ENCODE data around the gene WDR26.
"Not testable (repeated sequence)": the region's sequence is repeated elsewhere in the genome, so short reads cannot be mapped to it uniquely, and the experiment has no call there.

Gene WDR26

DNA sequence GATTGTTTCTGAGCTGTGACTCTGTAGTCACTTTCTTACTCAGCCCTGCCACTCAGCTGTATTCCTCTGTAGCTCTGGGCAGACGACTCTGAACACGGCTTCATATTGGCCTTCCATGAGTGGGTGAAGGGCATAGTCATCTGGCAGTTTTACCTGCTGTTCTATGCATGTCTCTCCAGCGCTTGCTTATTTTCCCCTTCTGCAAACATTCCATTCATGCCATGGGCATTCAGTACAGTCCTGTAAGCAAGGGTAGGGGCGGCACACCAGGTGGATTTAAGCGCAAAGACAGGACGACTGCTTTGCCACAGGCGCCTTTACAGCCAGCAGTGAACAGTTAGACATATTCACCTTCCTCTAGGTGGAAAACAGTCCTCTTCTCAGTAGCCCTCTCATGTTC, 4.4 kb upstream of the WDR26 start:
- intact Hi-C loops (cut with DNase I): loop anchor here (10.0 kb wide), 1 partner anchor 84 kb away; the partner anchor contains the start of gene CNIH4
- no peak for DNase-seq

DNA sequence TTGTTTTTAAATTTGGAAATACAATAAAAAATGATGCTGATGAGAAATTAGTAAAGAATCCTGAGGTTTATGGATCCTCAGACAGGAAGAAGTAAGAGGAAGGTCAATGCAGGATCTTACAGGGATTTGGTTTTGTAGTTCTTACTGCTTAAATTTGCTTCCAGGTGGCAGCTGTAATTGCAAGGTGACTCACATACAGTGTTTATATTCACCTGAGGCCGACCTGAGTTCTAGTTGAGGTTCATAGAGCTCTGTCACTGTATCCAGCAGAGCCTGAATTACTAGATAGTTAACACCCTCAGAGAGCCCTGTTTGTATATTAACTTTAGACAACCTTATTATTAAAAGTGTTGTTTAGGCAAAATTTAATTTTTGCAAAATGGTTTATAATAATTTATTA, 1.4 kb upstream of the WDR26 start:
- intact Hi-C loops (cut with DNase I): loop anchor here (10.0 kb wide), 1 partner anchor 81 kb away; the partner anchor contains the start of gene CNIH4
- no peak for DNase-seq

DNA sequence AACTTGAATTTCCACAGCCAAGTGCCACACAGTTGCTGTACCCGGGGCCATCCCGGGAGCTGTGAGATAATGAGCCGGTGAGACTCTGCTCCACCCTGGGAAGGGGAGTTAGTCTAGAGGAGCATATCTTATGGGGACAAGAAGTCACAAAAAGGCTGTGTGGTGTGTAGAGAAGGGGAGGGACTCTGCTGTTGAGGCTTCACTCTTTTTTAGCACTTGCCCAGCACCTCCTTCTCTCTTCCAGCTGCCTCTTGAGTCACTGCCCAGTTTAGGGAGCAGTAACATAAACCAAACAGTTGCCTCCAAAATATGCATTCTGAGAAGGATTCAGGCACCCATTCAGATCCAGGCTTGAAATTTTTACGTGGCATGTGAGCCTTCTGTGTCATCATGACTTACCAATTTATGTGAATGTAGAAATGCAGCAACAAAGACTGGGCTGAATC, 744 bp upstream of the WDR26 start:
- DNase-seq: peak in 3 of 42 donors; percentile 18 to 29 (median 21)
- intact Hi-C loops (cut with DNase I): loop anchor here (10.0 kb wide), 1 partner anchor 81 kb away; the partner anchor contains the start of gene CNIH4

DNA sequence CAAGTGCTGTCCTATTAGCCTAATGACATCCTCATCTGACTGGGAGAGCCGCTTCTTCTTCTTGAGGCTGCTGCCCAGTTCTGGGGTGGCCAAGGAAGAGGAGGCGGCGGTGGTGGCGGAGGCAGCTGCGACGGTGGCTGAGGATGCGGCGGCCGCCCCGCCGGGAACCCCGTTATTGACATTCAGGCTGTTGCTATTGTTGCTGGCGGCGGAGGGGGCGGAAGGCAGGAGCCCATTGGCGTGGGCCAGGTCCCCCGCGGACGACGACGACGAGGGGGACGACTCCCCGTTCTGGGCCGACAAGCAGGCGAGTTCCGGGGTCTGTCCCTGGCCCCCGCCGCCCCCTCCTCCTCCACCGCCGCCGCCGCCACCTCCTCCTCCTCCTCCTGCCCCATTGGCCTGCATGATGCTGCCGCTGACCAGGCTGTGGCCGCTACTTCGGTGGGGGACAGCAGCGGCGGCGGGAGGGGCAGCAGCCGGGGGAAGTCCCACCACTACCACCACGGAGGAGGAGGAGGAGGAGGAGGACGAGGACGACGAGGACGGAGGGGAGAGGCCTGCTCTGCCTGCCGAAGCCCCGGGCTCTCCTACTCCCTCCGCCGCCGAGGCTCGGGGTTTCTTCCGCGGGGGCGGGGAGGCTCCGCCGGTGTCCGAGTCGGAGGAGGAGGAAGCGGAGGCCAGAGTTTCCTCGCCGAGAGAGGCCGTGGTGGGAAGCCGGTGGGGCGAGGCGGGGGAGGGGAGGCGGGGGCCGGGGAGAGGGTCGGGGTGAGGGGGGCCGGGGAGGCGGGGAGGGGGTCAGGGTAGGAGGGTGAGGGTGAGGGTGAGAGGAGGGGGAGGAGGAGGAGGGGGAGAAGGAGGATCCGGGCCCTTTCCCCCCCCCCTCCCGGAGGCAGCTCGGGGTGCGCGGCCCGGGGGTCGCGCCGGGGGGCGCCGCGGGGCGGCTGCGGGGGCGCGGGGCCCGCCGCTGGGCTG, 610 bp downstream of the WDR26 start:
- peak in 40 of 42 donors; percentile 3 to 78 (median 49) for DNase-seq
- intact Hi-C loops (cut with DNase I): loop anchor here (10.0 kb wide), 1 partner anchor 79 kb away; the partner anchor contains the start of gene CNIH4

DNA sequence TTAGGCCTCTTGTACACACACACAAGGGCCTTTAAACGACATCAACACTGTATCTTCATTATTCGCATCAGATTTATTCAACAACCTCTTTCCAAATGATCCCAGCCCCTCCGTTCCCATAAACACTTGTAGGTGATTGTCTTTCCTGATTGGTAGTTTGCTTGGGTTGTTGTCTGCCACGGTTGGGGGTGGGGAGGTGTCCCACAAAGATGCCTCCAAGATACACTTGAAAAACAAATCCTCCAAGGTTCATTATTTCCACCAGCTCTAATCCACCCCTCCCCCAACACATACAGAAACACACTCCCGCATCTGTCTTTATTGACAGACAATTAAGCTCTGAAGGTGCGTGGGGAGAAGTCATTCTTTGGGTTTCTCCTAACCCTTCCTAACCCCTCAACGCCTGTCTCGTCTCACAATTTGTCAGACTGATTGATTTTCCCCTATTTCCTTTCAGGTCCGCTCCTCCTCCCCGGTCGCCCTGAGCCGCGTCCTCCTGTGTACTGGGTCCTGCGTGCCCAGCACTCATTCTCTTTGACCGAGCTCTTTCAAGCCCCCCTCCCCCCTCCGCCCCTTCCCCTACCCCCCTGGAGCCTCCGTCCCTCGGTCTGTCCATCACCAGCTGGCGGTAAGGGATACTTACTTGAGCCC, 1.4 kb downstream of the WDR26 start:
- intact Hi-C loops (cut with DNase I): loop anchor here (10.0 kb wide), 1 partner anchor 78 kb away; the partner anchor contains the start of gene CNIH4
- DNase-seq: peak in 14 of 42 donors; percentile 18 to 57 (median 30)

DNA sequence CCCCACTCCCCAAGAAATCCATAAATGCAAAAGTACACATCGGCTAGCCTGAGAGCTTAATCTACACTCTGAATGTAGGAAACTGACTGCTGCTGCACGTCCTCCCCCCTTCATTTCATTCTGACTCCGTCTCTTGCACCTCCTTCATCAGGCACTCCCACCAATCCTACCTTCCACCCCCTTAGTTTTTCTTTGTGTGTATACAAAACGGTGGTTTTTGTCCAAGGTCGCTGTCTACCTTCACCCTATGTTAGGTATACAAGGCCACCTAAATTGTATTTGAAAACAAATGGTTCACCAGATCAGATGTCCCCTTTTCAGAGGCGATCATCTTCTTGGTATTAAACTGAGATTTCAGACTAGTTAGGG, 1.9 kb downstream of the WDR26 start:
- DNase-seq: peak in 10 of 42 donors; percentile 19 to 55 (median 26)
- intact Hi-C loops (cut with DNase I): loop anchor here (10.0 kb wide), 1 partner anchor 78 kb away; the partner anchor contains the start of gene CNIH4

DNA sequence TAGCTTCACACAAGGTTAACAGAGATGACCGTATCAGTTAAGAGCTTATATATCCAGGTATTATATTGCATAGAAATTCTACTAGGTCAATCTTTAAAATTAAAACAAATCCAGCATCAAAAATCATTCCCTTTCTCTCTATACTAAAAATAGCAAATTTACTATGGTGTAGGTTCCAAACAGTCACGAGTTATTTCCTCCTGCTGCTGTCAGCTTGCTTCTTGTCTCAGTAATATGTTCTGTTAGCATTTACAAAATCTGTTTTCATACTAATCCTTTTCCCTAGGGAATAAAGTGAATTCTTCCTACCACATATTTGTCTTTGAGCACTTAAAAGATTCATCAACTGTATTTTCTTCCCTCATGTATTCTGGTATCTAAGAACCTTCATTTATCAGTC, 2.5 kb downstream of the WDR26 start:
- intact Hi-C loops (cut with DNase I): loop anchor here (10.0 kb wide), 1 partner anchor 77 kb away; the partner anchor contains the start of gene CNIH4
- DNase-seq: peak in 1 of 42 donors; percentile 5

DNA sequence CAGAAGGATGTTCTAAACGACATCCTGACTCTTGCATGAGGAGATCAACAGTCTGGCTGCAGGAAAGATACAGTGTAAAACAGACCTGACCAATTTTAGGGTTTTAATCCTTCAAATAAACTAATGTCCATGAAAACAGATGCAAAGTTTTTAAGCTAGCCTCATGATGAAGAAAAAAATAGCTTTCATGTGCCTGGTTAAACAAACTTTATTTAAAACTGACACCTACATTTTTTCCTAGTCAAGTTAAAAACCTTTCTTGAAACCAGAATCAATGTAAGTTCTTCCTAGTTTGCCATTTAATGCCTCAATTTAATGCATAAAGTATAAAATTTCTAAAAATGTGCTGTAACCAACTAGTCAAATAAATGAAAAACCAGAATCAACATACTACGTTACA, 2.9 kb downstream of the WDR26 start:
- intact Hi-C loops (cut with DNase I): loop anchor here (10.0 kb wide), 1 partner anchor 77 kb away; the partner anchor contains the start of gene CNIH4
- DNase-seq: no peak

DNA sequence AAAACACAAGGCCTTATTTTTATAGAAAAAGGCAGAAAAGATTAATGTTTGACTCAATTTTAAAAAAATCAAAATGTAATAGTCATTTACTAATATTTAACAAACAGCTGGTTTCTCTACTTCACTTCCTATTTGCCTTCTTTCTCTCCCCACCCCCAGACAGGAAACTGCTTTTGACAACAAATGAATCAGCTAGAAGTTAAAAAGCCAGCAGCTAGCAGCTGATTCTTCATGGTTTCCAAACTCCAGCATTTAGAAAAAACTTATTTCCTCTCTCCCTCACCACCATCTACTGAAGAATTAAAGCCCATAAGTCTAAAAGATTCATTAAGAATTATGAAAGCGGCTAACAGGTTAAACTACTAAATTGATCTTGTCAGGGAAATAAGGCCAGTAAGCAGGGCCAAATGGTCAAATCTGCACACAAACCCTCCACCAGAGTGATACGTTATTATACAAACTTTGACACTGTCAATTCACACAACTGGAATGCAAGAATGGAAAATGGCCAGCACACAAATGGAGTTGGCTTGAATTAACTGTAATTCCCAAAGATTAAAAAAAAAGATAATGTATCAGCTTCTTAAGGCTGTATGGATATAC, 4.0 kb downstream of the WDR26 start:
- intact Hi-C loops (cut with DNase I): loop anchor here (10.0 kb wide), 1 partner anchor 76 kb away; the partner anchor contains the start of gene CNIH4
- DNase-seq: peak in 1 of 42 donors; percentile 22

DNA sequence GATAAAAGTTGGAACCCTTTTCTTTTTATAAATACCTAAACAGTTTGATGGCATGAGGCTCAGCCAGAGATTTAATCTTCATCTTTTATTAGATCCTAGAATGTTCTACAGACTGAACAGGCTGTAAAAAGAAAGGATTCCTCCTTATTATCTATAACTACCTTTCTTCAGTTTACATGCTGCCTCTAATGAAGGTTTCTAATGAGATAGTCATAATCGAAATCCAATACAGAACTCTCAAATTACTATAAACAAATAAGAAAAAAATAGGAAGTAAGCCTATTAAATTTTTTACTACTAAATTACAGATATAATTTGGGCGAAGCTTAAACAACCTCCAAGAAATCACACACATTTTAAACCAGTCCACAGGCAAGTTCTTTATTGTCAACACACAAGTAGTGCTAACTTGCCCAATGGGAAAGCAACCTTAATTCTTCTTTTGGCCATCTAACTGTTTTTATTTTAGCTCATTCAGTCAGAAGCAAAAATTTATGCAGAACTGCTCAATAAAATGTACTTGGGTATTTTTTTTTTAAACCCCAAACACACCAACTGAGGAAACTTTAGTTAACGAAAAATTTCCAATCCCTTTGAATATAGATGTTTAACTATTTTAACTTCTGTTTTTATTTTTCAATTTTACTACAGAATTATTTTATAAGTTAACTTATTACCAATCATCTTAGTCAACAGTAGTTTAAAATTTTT, 4.8 kb downstream of the WDR26 start:
- DNase-seq: no peak
- intact Hi-C loops (cut with DNase I): loop anchor here (10.0 kb wide), 1 partner anchor 75 kb away; the partner anchor contains the start of gene CNIH4

DNA sequence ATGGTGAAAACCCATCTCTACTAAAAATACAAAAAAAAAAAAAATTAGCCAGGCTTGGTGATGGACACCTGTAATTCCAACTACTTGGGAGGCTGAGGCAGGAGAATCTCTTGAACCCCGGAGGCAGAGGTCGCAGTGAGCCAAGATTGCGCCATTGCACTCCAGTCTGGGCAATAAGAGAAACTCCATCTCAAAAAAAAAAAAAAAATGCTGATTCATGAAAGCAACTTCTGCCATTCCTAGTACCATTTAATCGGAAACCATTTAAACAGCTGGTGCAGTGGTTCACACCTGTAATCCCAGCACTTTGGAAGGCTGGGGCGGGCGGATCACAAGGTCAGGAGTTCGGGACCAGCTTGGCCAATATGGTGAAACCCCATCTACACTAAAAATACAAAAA, 5.9 kb downstream of the WDR26 start:
- intact Hi-C loops (cut with DNase I); DNase-seq: not testable (repeated sequence)

DNA sequence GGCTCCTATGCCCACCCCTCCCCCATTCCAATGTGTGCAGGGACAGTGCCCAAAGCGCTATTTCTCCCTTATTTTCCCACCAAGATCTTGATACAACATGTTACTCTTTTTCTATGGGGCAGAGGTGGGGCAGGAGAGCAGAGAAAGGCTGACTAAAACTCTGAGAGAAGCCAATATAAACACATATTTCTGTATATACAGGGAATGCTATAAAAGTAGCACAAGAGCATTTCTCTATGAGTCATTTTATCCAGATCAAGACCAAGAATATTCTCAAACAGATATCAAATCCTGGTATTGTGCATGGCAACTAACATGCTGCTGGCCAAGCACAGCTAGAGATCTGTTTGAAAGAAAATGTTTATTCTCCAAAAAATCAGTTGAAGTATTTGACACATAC, 7.3 kb downstream of the WDR26 start:
- intact Hi-C loops (cut with DNase I): no loop called here
- no peak for DNase-seq

DNA sequence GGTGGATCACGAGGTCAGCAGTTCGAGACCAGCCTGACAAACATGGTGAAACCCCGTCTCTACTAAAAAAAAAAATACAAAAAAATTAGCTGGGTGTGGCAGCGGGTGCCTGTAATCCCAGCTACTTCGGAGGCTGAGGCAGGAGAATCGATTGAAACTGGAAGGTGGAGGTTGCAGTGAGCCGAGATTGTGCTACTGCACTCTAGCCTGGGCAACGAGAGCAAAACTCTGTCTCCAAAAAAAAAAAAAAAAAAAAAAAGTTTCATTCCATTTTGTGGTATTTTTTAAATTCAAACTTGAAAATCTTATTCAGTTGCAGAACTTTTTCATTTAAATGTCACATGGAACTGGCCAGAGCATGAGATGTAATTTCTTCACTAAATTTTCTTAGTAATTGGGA, 7.7 kb downstream of the WDR26 start:
- intact Hi-C loops (cut with DNase I); DNase-seq: not testable (repeated sequence)

DNA sequence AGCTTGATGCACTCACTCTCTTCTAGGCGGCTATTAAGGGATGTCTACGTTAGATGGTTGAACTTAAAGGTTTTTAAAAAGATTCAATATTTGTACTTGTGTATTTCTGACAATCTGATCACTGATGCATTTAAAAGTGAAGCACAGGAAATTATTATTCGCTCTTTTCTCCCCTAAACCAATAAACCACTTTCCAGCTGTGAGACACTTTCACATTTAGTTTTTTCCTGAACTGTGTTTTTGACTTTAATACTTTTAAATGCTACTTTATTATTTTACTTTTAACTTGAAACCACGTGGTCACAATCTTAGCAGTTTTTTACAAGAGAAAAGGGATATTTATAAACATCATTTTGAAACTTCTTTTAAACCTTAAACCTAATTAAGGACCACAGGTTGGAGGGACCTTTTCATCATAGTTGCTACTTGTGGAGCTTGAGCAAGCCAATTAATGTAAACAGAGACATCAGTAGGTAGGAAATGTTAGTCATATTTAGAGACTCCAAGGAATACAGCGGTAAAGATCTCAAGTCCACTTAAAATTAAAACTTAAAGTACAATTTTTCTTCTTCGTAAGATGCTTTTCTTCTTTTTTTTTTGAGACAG, 9.2 kb downstream of the WDR26 start:
- intact Hi-C loops (cut with DNase I): no loop called here
- no peak for DNase-seq

DNA sequence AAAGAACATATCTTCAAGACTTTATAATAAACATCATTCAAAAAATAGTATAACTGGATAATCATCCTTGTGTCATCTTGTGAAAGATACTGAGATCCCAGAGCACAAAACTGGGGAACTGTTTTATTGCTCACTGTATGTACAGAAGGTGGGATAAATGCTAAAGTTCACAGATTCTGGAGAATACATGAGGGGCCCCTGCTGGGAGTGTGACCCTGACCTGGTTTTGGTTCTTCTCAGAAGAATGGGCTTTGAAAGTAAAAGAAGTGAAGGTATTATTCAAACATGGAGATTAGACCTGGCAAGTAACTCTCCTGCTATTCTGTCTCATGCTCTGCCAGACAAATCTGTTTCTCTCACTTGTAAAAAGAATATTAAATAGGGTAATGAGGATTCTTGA, 14.5 kb downstream of the WDR26 start:
- intact Hi-C loops (cut with DNase I): no loop called here
- no peak for DNase-seq

DNA sequence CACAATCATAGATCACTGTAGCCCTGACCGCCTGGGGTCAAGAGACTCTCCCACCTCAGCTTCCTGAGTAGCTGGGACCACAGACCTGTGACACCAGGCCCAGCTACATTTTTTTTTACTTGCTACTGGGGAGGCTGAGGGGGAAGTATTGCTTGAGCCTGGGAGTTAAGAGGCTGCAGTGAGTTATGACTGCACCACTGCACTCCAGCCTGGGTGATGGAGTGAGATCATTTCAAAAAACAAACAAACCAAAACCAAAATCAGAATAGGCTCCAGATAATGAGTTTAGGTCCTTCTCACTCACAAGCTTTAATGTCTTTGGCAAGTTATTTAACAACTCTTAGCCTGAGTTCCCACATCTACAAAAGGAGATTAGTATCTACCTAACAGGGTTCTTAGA, 22.8 kb downstream of the WDR26 start:
- intact Hi-C loops (cut with DNase I): no loop called here
- DNase-seq: no peak

DNA sequence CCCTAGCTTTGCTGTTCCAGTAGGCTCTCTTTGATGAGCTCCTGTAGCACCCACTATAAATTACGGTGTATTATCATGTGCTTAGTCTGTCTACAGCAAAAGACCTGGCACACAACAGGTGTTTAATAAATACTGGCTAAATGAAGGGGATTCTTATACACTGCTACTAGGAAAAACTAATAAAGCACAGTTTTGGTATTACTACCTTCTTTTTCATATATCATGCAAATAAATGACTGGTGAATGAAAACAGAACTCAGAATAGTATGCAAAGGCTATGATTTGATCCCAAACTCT, 26.4 kb downstream of the WDR26 start:
- no peak for DNase-seq
- intact Hi-C loops (cut with DNase I): no loop called here

DNA sequence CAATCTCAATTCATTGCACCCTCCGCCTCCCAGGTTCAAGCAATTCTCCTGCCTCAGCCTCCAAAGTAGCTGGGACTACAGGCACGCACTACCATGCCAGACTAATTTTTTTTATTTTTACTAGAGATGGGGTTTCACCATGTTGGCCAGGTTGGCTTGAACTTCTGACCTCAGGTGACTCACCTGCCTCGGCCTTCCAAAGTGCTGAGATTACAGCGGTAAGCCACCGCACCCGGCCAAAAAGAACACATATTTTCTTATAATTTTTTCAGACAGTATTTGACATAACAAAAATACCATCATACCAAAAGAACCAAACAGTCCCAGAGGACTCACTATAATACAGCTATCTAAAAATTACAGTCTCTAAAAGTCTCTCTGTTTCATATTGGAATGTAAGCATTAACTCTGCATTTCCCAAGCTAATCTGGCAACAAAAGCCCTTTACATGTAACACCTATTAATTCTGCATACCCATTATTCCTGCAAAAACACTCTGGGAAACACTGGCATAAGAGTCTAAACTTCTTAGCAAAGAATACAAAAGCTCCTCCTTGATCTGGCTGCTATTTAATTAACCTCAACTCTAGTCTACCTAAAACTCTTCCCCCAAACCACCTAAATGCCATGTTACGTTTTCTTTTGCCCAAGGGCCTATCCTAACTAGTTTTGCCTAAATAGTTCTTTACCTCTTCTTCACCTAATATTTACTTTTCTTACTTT, 26.9 kb downstream of the WDR26 start:
- intact Hi-C loops (cut with DNase I): no loop called here
- no peak for DNase-seq
